Activated CD8-positive, alpha-beta T cell treated with anti-CD3 and anti-CD28 coated beads, Interleukin-2, amount 10 ng/mL, durations not matched to agents 7 days and 5 days (primary cell): ENCODE measurements around the gene ACER3. TPM values are rescaled to one million over a fixed set of nuclear protein-coding genes. Genes with fewer than 3 reads are reported as not detected.

ENCODE experiments used
- ATAC-seq: fragments of 150-1000 bp; cut with Tn5 transposase; one replicate; pipeline ENCODE4 v1.10.0; 2021; ENCODE audit warnings: moderate library complexity
- CTCF ChIA-PET: fragments of 350-600 bp; sonication (Branson Sonifier 250); formaldehyde crosslinking; loops from one replicate; lab custom pipeline; 2021; ENCODE audit warnings: antibody characterized with exemption; lab: Charles Lee
- POLR2A ChIA-PET: fragments of 350-600 bp; sonication (Branson Sonifier 250); formaldehyde crosslinking; loops from one replicate; lab custom pipeline; 2021; ENCODE audit warnings: antibody characterized with exemption; lab: Charles Lee
- DNase-seq: peaks from one replicate; pipeline ENCODE4 v3.0.0-alpha.2; 2020
- H3K27ac Mint-ChIP-seq: one replicate; pipeline ENCODE4 v1.8.0; 2021; ENCODE audit warnings: mild to moderate bottlenecking, mixed read lengths
- H3K27me3 Mint-ChIP-seq: one replicate; pipeline ENCODE4 v1.8.0; 2021; ENCODE audit warnings: low read depth, mixed read lengths
- H3K36me3 Mint-ChIP-seq: one replicate; pipeline ENCODE4 v1.8.0; 2021; ENCODE audit warnings: low read depth, mixed read lengths
- H3K4me1 Mint-ChIP-seq: one replicate; pipeline ENCODE4 v1.8.0; 2021; ENCODE audit warnings: low read depth, mixed read lengths
- H3K4me3 Mint-ChIP-seq: one replicate; pipeline ENCODE4 v1.8.0; 2021; ENCODE audit warnings: mild to moderate bottlenecking, mixed read lengths
- H3K9me3 Mint-ChIP-seq: one replicate; pipeline ENCODE4 v1.8.0; 2022; ENCODE audit warnings: mixed read lengths; ENCODE audit not compliant: insufficient read depth
- total RNA-seq, 2 experiments: library from RNA; stranded (reverse); gene quantifications; one replicate each; pipeline ENCODE4 v1.2.3, GENCODE V29; 2021

Gene ACER3
- total RNA-seq, 2 experiments from 2014 or later = 9.4 to 13.8 TPM

- H3K27ac Mint-ChIP-seq = no peak overlapping the region
- ChIA-PET POLR2A (interaction anchor here (0.9 to 1.1 kb wide), 2 partner anchors 17 kb away, joined by 3 read pairs; no protein-coding TSS in a partner anchor), CTCF (interaction anchor here (1.0 to 2.7 kb wide), 8 partner anchors 12 to 145 kb away, joined by 3 to 25 read pairs (median 4); no protein-coding TSS in a partner anchor)
- H3K36me3 Mint-ChIP-seq = no peaks in the 10 kb centered on the region
- H3K9me3 Mint-ChIP-seq = peaks cover 3% of the 10 kb centered on the region
- peaks cover 4% of the 10 kb centered on the region for H3K4me1 Mint-ChIP-seq
- ATAC-seq = no peak
- peaks cover 30% of the 10 kb centered on the region for H3K27me3 Mint-ChIP-seq
- no peak overlapping the region for H3K4me3 Mint-ChIP-seq
- DNase-seq = no peak
Measured at GRCh38 chr11:77064648-77065217, 204.0 kb downstream of the ACER3 start.

- Mint-ChIP-seq H3K9me3 (peaks cover 3% of the 10 kb centered on the region), H3K4me3 (peak overlapping the region; percentile 73), H3K27me3 (peaks cover 33% of the 10 kb centered on the region), H3K36me3 (no peaks in the 10 kb centered on the region), H3K27ac (no peak overlapping the region), H3K4me1 (peaks cover 4% of the 10 kb centered on the region)
- ChIA-PET CTCF (interaction anchor here (1.0 to 1.5 kb wide), 5 partner anchors 13 to 61 kb away, joined by 3 to 12 read pairs (median 4); no protein-coding TSS in a partner anchor), POLR2A (interaction anchor here (0.9 kb wide), 1 partner anchor 16 kb away, joined by 3 read pairs; no protein-coding TSS in a partner anchor)
- ATAC-seq (no peak), DNase-seq (no peak)
Measured at GRCh38 chr11:77065878-77066228, 205.1 kb downstream of the ACER3 start.

GRCh38 chr11:77066229-77067042 is 205.7 kb downstream of the ACER3 start, which contains the start of gene CAPN5:
CAPN5 (plus strand) TSS chr11:77066971; CDS start chr11:77084887, 17,916 bp downstream.
- POLR2A ChIA-PET = no interaction called here
- peak within 1 kb of the TSS; percentile 73 for H3K4me3 Mint-ChIP-seq
- ATAC-seq = peak; percentile 96
- peaks cover 3% of the 10 kb centered on the region for H3K9me3 Mint-ChIP-seq
- peaks cover 4% of the 10 kb centered on the region for H3K4me1 Mint-ChIP-seq
- H3K27me3 Mint-ChIP-seq = peaks cover 33% of the 10 kb centered on the region
- H3K36me3 Mint-ChIP-seq = no peaks in the 10 kb centered on the region
- peak; percentile 82 for DNase-seq
- H3K27ac Mint-ChIP-seq = no peak within 1 kb of the TSS
- CTCF ChIA-PET = interaction anchor here (0.8 to 1.5 kb wide), 5 partner anchors 16 to 60 kb away, joined by 3 to 12 read pairs (median 5); no protein-coding TSS in a partner anchor

GRCh38 chr11:77067861-77068443 is 207.2 kb downstream of the ACER3 start:
- H3K27me3 Mint-ChIP-seq = peaks cover 33% of the 10 kb centered on the region
- POLR2A ChIA-PET = no interaction called here
- CTCF ChIA-PET = interaction anchor here (3.2 kb wide), 1 partner anchor 24 kb away, joined by 10 read pairs; no protein-coding TSS in a partner anchor
- no peaks in the 10 kb centered on the region for H3K9me3 Mint-ChIP-seq
- DNase-seq (no peak), ATAC-seq (no peak)
- H3K27ac Mint-ChIP-seq = no peak overlapping the region
- H3K36me3 Mint-ChIP-seq = no peaks in the 10 kb centered on the region
- peaks cover 18% of the 10 kb centered on the region for H3K4me1 Mint-ChIP-seq
- H3K4me3 Mint-ChIP-seq = peak overlapping the region; percentile 55

GRCh38 chr11:77068457-77069335 is 208.0 kb downstream of the ACER3 start:
- Mint-ChIP-seq H3K27me3 (peaks cover 33% of the 10 kb centered on the region), H3K36me3 (no peaks in the 10 kb centered on the region), H3K27ac (no peak overlapping the region), H3K4me3 (no peak overlapping the region), H3K4me1 (peaks cover 25% of the 10 kb centered on the region), H3K9me3 (no peaks in the 10 kb centered on the region)
- DNase-seq = no peak
- no peak for ATAC-seq
- ChIA-PET POLR2A (interaction anchor here (0.7 to 1.2 kb wide), 2 partner anchors 14 to 591 kb away, joined by 3 to 6 read pairs; no protein-coding TSS in a partner anchor), CTCF (interaction anchor here (3.2 kb wide), 1 partner anchor 23 kb away, joined by 10 read pairs; no protein-coding TSS in a partner anchor)

GRCh38 chr11:77069336-77069968 is 208.7 kb downstream of the ACER3 start:
- DNase-seq = no peak
- no peak overlapping the region for H3K4me3 Mint-ChIP-seq
- peaks cover 28% of the 10 kb centered on the region for H3K4me1 Mint-ChIP-seq
- peaks cover 30% of the 10 kb centered on the region for H3K27me3 Mint-ChIP-seq
- ATAC-seq = no peak
- H3K27ac Mint-ChIP-seq = no peak overlapping the region
- CTCF ChIA-PET = interaction anchor here (3.2 kb wide), 1 partner anchor 22 kb away, joined by 10 read pairs; no protein-coding TSS in a partner anchor
- H3K9me3 Mint-ChIP-seq = no peaks in the 10 kb centered on the region
- POLR2A ChIA-PET = interaction anchor here (0.7 to 1.2 kb wide), 2 partner anchors 13 to 591 kb away, joined by 3 to 6 read pairs; no protein-coding TSS in a partner anchor
- H3K36me3 Mint-ChIP-seq = no peaks in the 10 kb centered on the region

GRCh38 chr11:77069969-77070582 is 209.4 kb downstream of the ACER3 start:
- Mint-ChIP-seq H3K4me1 (peaks cover 28% of the 10 kb centered on the region), H3K27ac (no peak overlapping the region), H3K36me3 (no peaks in the 10 kb centered on the region), H3K27me3 (peaks cover 25% of the 10 kb centered on the region), H3K9me3 (no peaks in the 10 kb centered on the region), H3K4me3 (no peak overlapping the region)
- CTCF ChIA-PET = interaction anchor here (3.2 kb wide), 1 partner anchor 22 kb away, joined by 10 read pairs; no protein-coding TSS in a partner anchor
- ATAC-seq (no peak), DNase-seq (no peak)
- POLR2A ChIA-PET = interaction anchor here (1.2 kb wide), 1 partner anchor 12 kb away, joined by 6 read pairs; no protein-coding TSS in a partner anchor

GRCh38 chr11:77071077-77071476 is 210.4 kb downstream of the ACER3 start:
- ATAC-seq = no peak
- H3K27me3 Mint-ChIP-seq = peaks cover 20% of the 10 kb centered on the region
- no peaks in the 10 kb centered on the region for H3K9me3 Mint-ChIP-seq
- DNase-seq = no peak
- H3K4me3 Mint-ChIP-seq = no peak overlapping the region
- H3K36me3 Mint-ChIP-seq = no peaks in the 10 kb centered on the region
- CTCF ChIA-PET = interaction anchor here (3.2 kb wide), 1 partner anchor 21 kb away, joined by 10 read pairs; no protein-coding TSS in a partner anchor
- POLR2A ChIA-PET = no interaction called here
- no peak overlapping the region for H3K27ac Mint-ChIP-seq
- H3K4me1 Mint-ChIP-seq = peaks cover 25% of the 10 kb centered on the region

- peak overlapping the region; percentile 29 for H3K27ac Mint-ChIP-seq
- peaks cover 25% of the 10 kb centered on the region for H3K4me1 Mint-ChIP-seq
- peaks cover 24% of the 10 kb centered on the region for H3K27me3 Mint-ChIP-seq
- DNase-seq (no peak), ATAC-seq (no peak)
- H3K9me3 Mint-ChIP-seq = no peaks in the 10 kb centered on the region
- CTCF ChIA-PET = interaction anchor here (1.7 to 2.1 kb wide), 3 partner anchors 19 to 152 kb away, joined by 4 to 8 read pairs (median 5); no protein-coding TSS in a partner anchor
- POLR2A ChIA-PET = interaction anchor here (2.8 kb wide), 1 partner anchor 11 kb away, joined by 16 read pairs; no protein-coding TSS in a partner anchor
- H3K36me3 Mint-ChIP-seq = no peaks in the 10 kb centered on the region
- no peak overlapping the region for H3K4me3 Mint-ChIP-seq
Measured at GRCh38 chr11:77071671-77072605, 211.2 kb downstream of the ACER3 start.
